Measurements from ENCODE around the gene DNPEP.

DNPEP gene

DNA sequence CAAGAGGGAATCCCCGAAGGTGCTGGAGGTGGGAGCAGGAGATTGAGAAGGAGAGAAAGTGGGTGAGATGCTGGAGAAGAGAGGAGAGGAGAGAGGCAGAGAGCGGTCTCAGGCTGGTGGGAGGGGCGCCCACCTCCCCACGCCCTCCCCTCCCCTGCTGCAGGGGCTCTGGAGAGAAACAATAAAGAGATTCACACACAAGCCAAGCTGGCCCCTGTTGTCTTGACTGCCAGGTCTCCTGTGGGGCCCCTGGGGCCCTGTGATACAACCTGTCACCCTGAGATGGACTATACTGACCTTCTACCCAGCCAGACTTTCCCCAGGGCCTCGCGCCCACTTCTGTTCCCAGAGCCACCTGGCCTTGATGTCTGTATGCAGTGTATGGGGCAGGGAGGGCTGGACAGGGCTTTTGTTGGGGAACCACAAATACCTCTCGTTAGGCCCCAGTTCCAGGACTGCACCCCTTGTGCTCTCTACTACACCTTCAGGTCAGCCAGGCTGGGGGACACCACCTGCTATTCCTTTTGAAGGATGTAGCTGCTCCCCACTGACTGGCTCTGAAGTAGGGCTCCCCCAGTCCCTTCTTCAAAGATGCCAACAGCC is 38.9 kb upstream of the DNPEP start:
- Histone ChIP-seq H3K4me3 (ENCODE audit: low read length) (no peak overlapping the region), H3K9me3 (ENCODE audit: control insufficient read depth, low read depth, low read length) (no peaks in the 10 kb centered on the region), H3K27ac (ENCODE audit: low read length) (no peak overlapping the region), H3K36me3 (ENCODE audit: control insufficient read depth, low read depth, low read length) (no peaks in the 10 kb centered on the region), H3K9ac (ENCODE audit: low read length) (no peak overlapping the region), H3K27me3 (ENCODE audit: control insufficient read depth, insufficient read depth, low read length) (no peaks in the 10 kb centered on the region), H3K4me1 (ENCODE audit: control insufficient read depth, low read depth, low read length) (no peaks in the 10 kb centered on the region)

DNA sequence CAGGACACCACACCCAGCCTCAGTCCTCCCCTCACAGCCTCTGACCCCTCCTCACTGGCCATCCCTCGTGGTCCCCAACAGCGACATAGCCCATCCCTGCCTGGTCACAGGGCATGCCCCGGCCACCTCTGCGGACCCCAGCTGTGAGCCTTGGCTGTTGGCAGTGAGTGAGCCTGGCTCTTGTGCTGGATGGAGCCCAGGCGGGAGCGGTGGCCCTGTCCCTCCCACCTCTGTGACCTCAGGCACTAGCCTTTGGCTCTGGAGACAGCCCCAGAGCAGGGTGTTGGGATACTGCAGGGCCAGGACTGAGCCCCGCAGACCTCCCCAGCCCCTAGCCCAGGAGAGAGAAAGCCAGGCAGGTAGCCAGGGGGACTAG is 38.3 kb upstream of the DNPEP start:
- H3K27me3 ChIP-seq (ENCODE audit: control insufficient read depth, insufficient read depth, low read length) = no peaks in the 10 kb centered on the region
- no peak overlapping the region for H3K9ac ChIP-seq (ENCODE audit: low read length)
- no peak overlapping the region for H3K27ac ChIP-seq (ENCODE audit: low read length)

DNA sequence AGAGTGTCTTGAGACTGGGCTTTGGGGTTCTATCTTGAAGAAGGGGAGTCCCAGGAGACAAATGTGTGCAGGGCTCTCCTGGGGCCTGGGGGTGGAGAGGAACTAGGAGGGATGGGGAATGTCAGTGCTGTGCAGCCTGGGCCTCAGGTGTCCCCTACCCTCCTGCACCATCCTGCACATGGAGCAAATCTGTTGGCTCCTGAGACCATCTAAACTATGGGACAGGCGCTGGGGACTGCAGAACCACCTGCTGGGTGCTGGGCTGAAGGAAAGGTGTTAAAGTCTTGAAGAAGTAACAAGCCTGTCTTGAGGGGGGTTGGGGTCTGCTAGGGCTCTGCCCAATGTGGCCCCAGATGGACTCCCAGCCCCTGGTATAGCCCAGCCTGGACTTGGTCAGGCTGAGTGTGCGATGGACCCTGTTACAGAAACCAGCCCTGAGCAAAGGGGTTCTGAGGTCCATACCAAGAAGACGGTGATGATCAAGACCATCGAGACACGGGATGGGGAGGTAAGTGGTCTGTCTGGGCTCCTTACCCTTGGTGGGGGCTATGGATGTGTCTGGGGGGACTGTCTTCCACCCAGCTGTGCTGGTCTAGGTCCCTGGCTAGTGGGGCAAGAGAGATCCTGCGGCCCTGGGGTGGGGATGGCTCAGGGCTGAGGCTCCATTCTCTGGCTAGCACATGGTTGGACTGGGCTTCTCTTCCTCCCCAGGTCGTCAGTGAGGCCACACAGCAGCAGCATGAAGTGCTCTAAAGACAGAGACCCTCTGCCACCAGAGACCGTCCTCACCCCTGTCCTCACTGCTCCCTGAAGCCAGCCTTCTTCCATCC is 37.7 kb upstream of the DNPEP start:
- Histone ChIP-seq H3K27ac (ENCODE audit: low read length) (no peak overlapping the region), H3K9me3 (ENCODE audit: control insufficient read depth, low read depth, low read length) (no peaks in the 10 kb centered on the region), H3K4me1 (ENCODE audit: control insufficient read depth, low read depth, low read length) (no peaks in the 10 kb centered on the region), H3K9ac (ENCODE audit: low read length) (no peak overlapping the region), H3K27me3 (ENCODE audit: control insufficient read depth, insufficient read depth, low read length) (no peaks in the 10 kb centered on the region), H3K4me3 (ENCODE audit: low read length) (no peak overlapping the region), H3K36me3 (ENCODE audit: control insufficient read depth, low read depth, low read length) (no peaks in the 10 kb centered on the region)

More for the DNA sequence above, 38.3 kb upstream of the DNPEP start:
- Histone ChIP-seq H3K36me3 (ENCODE audit: control insufficient read depth, low read depth, low read length) (no peaks in the 10 kb centered on the region), H3K4me3 (ENCODE audit: low read length) (no peak overlapping the region), H3K4me1 (ENCODE audit: control insufficient read depth, low read depth, low read length) (no peaks in the 10 kb centered on the region), H3K9me3 (ENCODE audit: control insufficient read depth, low read depth, low read length) (no peaks in the 10 kb centered on the region)

DNA sequence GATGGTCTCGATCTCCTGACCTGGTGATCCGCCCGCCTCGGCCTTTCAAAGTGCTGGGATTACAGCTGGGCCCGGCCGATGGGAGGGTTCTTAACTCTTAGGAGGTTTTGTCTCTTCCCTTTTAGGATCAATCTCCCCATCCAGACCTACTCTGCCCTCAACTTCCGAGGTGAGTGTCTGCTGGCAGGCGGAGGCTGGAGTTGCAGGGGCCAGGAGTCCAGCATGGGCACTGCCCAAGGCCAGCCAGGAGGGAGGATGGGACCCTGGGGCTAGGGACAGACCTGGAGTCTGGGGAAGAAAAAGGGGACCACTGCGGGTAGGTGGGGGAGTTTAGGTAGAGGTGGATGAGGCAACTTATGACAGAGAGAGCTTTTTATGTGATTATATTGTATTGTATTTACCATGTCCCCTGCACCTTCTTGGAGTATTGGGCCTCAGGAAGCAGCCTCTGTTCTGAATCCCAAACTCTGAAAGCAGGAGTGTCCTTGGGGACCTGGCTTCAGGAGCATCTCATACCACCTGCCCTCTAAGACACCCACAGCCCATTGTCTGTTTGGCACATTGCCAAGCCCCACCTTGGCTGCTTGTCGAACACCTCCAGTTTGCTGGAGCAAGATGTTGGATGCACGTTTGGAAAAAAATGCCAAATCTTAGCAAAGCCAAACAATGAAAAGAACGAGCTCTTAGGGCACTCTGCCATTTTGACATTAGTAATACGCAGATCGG is 36.1 kb upstream of the DNPEP start:
- H3K9me3 ChIP-seq (ENCODE audit: control insufficient read depth, low read depth, low read length) = no peaks in the 10 kb centered on the region
- peaks cover 3% of the 10 kb centered on the region for H3K27me3 ChIP-seq (ENCODE audit: control insufficient read depth, insufficient read depth, low read length)
- H3K4me3 ChIP-seq (ENCODE audit: low read length) = no peak overlapping the region
- H3K36me3 ChIP-seq (ENCODE audit: control insufficient read depth, low read depth, low read length) = no peaks in the 10 kb centered on the region
- H3K27ac ChIP-seq (ENCODE audit: low read length) = no peak overlapping the region
- no peaks in the 10 kb centered on the region for H3K4me1 ChIP-seq (ENCODE audit: control insufficient read depth, low read depth, low read length)
- no peak overlapping the region for H3K9ac ChIP-seq (ENCODE audit: low read length)

DNA sequence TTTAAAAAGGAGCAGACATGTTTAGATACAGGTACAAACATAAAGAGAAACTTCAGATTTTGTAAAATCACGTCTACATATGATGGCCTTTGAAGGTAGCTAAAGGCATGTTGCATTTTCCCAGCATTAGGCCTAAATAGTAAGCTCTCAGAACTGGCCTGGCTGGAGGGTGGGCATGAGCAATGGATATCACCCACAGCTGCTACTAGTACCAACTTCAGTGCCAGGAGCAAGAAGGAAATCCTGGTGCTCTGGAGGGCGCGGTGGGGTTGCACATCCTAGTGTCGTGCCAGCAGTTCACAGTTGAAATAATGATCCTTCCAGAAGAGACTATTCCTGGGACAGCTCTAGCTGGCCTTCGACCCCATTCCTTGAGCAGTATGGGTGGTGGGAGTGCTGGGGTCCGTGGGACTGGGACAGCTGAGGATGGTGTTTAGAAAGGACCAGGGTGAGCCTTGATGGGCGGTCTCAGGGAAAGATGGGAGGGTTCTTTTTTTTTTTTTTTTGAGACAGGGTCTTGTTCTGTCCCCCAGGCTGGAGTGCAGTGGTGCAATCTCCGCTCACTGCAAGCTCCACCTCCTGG is 35.3 kb upstream of the DNPEP start:
- H3K4me3 ChIP-seq (ENCODE audit: low read length) = no peak overlapping the region
- no peaks in the 10 kb centered on the region for H3K9me3 ChIP-seq (ENCODE audit: control insufficient read depth, low read depth, low read length)
- no peaks in the 10 kb centered on the region for H3K4me1 ChIP-seq (ENCODE audit: control insufficient read depth, low read depth, low read length)
- H3K27ac ChIP-seq (ENCODE audit: low read length) = no peak overlapping the region
- H3K9ac ChIP-seq (ENCODE audit: low read length) = no peak overlapping the region
- H3K27me3 ChIP-seq (ENCODE audit: control insufficient read depth, insufficient read depth, low read length) = peaks cover 5% of the 10 kb centered on the region
- no peaks in the 10 kb centered on the region for H3K36me3 ChIP-seq (ENCODE audit: control insufficient read depth, low read depth, low read length)

DNA sequence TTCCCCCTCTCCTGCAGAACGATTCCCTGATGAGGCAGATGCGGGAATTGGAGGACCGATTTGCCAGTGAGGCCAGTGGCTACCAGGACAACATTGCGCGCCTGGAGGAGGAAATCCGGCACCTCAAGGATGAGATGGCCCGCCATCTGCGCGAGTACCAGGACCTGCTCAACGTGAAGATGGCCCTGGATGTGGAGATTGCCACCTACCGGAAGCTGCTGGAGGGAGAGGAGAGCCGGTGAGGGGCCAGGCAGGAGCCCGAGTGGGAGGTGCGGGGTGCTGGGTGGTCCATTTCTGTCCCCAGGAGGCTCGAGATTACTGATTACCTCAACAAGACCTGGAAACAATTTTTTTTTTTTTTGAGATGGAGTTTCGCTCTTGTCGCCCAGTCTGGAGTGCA is 33.6 kb upstream of the DNPEP start:
- Histone ChIP-seq H3K4me3 (ENCODE audit: low read length) (no peak overlapping the region), H3K9ac (ENCODE audit: low read length) (no peak overlapping the region), H3K9me3 (ENCODE audit: control insufficient read depth, low read depth, low read length) (no peaks in the 10 kb centered on the region), H3K4me1 (ENCODE audit: control insufficient read depth, low read depth, low read length) (peaks cover 7% of the 10 kb centered on the region), H3K36me3 (ENCODE audit: control insufficient read depth, low read depth, low read length) (no peaks in the 10 kb centered on the region), H3K27ac (ENCODE audit: low read length) (no peak overlapping the region), H3K27me3 (ENCODE audit: control insufficient read depth, insufficient read depth, low read length) (peaks cover 5% of the 10 kb centered on the region)

DNA sequence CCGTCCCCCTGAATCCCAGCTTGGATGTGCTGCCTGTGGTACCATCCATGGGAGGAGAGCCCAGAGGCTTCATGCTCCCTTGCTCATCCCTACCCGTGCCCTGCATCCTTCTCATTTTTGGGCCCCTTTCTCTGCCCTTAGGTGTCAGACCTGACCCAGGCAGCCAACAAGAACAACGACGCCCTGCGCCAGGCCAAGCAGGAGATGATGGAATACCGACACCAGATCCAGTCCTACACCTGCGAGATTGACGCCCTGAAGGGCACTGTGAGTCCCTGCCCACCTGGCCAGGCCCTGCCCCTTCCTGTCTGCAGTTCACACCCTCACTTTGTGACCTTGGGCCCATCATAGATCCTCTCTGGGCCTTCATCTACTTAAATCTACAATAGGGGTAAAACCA is 33.0 kb upstream of the DNPEP start:
- Histone ChIP-seq H3K9me3 (ENCODE audit: control insufficient read depth, low read depth, low read length) (no peaks in the 10 kb centered on the region), H3K9ac (ENCODE audit: low read length) (no peak overlapping the region), H3K4me1 (ENCODE audit: control insufficient read depth, low read depth, low read length) (peaks cover 10% of the 10 kb centered on the region), H3K27me3 (ENCODE audit: control insufficient read depth, insufficient read depth, low read length) (peaks cover 5% of the 10 kb centered on the region), H3K27ac (ENCODE audit: low read length) (no peak overlapping the region), H3K36me3 (ENCODE audit: control insufficient read depth, low read depth, low read length) (no peaks in the 10 kb centered on the region), H3K4me3 (ENCODE audit: low read length) (no peak overlapping the region)

DNA sequence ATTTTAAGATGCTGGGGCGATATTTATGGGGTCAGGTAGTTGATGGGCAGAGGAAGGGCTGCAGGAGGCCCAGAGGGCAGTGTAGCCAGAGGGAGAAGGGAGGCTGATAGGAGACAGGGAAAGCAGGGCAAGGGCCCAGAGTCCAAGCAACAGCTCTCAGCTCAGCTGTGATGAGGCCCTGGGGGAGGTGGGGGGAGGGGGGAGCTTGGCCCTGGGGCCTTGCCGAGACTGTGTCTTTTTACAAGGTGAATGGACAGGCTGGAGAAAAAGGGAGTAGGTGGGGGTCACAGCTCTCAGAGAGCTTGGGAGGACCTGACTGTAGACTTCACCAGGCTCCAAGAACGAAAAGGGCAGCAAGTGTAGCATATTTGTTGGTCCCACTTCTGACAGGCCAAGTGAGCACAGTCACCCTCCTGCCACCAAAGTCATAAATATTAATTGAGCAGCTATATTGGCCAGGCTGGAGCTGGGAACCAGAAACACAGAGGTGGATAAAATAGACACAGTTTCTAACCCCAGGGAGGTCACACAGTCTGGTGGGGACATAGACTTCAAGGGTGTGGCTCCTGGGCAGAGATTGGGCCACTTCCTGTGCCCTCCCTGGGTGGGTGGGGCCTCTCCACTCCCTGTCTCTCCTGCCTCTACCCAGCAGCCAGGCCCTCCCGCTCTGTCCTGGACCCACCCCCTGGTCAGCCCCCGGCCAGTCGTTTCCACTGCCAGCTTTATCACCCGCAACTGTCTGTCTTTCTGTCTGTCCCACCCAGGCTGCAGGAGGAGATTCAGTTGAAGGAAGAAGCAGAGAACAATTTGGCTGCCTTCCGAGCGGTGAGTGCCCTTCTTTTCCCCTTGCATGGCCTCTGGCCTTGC is 31.9 kb upstream of the DNPEP start:
- Histone ChIP-seq H3K36me3 (ENCODE audit: control insufficient read depth, low read depth, low read length) (no peaks in the 10 kb centered on the region), H3K4me1 (ENCODE audit: control insufficient read depth, low read depth, low read length) (peaks cover 14% of the 10 kb centered on the region), H3K9ac (ENCODE audit: low read length) (no peak overlapping the region), H3K4me3 (ENCODE audit: low read length) (no peak overlapping the region), H3K27ac (ENCODE audit: low read length) (no peak overlapping the region), H3K9me3 (ENCODE audit: control insufficient read depth, low read depth, low read length) (no peaks in the 10 kb centered on the region), H3K27me3 (ENCODE audit: control insufficient read depth, insufficient read depth, low read length) (peaks cover 5% of the 10 kb centered on the region)

DNA sequence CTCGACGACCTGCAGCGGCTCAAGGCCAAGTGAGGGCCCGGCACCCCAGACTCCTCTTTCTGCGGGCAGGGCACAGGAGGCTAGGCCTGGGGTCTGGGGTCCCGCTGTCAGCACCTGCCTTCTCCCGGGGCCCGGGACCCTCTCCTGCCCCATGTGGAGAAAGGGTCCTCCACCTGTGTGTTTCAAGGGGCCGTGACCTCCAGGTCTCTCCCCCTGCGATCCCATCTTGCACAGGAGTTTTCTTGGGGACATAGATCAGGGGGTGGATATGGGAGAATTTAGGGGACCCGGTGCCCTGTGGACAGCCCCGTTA is 31.3 kb upstream of the DNPEP start:
- Histone ChIP-seq H3K4me1 (ENCODE audit: control insufficient read depth, low read depth, low read length) (peaks cover 14% of the 10 kb centered on the region), H3K27ac (ENCODE audit: low read length) (no peak overlapping the region), H3K9me3 (ENCODE audit: control insufficient read depth, low read depth, low read length) (no peaks in the 10 kb centered on the region), H3K27me3 (ENCODE audit: control insufficient read depth, insufficient read depth, low read length) (peaks cover 5% of the 10 kb centered on the region), H3K4me3 (ENCODE audit: low read length) (no peak overlapping the region), H3K9ac (ENCODE audit: low read length) (no peak overlapping the region), H3K36me3 (ENCODE audit: control insufficient read depth, low read depth, low read length) (no peaks in the 10 kb centered on the region)

DNA sequence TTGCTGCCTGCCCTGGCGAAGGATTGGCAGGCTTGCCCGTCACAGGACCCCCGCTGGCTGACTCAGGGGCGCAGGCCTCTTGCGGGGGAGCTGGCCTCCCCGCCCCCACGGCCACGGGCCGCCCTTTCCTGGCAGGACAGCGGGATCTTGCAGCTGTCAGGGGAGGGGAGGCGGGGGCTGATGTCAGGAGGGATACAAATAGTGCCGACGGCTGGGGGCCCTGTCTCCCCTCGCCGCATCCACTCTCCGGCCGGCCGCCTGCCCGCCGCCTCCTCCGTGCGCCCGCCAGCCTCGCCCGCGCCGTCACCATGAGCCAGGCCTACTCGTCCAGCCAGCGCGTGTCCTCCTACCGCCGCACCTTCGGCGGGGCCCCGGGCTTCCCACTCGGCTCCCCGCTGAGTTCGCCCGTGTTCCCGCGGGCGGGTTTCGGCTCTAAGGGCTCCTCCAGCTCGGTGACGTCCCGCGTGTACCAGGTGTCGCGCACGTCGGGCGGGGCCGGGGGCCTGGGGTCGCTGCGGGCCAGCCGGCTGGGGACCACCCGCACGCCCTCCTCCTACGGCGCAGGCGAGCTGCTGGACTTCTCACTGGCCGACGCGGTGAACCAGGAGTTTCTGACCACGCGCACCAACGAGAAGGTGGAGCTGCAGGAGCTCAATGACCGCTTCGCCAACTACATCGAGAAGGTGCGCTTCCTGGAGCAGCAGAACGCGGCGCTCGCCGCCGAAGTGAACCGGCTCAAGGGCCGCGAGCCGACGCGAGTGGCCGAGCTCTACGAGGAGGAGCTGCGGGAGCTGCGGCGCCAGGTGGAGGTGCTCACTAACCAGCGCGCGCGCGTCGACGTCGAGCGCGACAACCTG is 30.7 kb upstream of the DNPEP start, which contains the start of gene DES:
TSS of gene DES (plus strand) at position 223 of the 857 bp plus-strand sequence. CDS start at position 309, 86 bp downstream.
- peaks cover 14% of the 10 kb centered on the region for H3K4me1 ChIP-seq (ENCODE audit: control insufficient read depth, low read depth, low read length)
- no peaks in the 10 kb centered on the region for H3K9me3 ChIP-seq (ENCODE audit: control insufficient read depth, low read depth, low read length)
- no peak within 1 kb of the TSS for H3K27ac ChIP-seq (ENCODE audit: low read length)
- no peak within 1 kb of the TSS for H3K4me3 ChIP-seq (ENCODE audit: low read length)
- H3K36me3 ChIP-seq (ENCODE audit: control insufficient read depth, low read depth, low read length) = no peaks in the 10 kb centered on the region
- H3K9ac ChIP-seq (ENCODE audit: low read length) = no peak within 1 kb of the TSS
- H3K27me3 ChIP-seq (ENCODE audit: control insufficient read depth, insufficient read depth, low read length) = peaks cover 5% of the 10 kb centered on the region
